Measurements from ENCODE around the gene GLI1.

DNA sequence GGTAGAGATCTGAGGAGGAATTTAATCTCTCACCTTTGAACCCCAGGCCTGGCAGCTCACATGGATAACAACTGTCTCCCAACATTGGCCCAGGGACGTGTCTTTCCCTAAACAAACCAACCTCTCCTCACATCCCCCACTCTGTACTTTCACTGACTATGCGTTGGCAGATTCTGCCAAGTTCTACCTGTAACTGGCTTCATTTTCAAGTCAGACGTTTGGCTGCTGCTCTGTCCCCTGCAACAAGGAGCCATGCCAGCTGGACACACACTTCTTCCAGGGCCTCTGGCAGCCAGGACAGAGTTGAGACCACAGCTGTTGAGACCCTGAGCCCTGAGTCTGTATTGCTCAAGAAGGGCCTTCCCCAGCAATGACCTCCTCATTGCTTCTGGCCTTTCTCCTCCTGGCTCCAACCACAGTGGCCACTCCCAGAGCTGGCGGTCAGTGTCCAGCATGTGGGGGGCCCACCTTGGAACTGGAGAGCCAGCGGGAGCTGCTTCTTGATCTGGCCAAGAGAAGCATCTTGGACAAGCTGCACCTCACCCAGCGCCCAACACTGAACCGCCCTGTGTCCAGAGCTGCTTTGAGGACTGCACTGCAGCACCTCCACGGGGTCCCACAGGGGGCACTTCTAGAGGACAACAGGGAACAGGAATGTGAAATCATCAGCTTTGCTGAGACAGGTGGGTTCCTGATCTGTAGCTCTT, 24.9 kb upstream of the GLI1 start, which contains the start of gene INHBC:
- TF ChIP-seq CTCF (conservative IDR thresholded peaks at IDR 0.05; ENCODE audit: low read depth, low read length): no peak
- no peak for TF ChIP-seq EZH2 (IDR thresholded peaks at IDR 0.05; ENCODE audit: borderline replicate concordance, low read depth, low read length, poor library complexity, severe bottlenecking)
